HFF-Myc (cell line): Measurements from ENCODE around the gene CLEC2B.

Source experiments
- DNase-seq: peaks from one replicate; pipeline ENCODE4 v3.0.0-alpha.2; 2011; ENCODE audit warnings: low read depth; ENCODE audit errors: extremely low read depth
- H3K4me3 ChIP-seq: replicated peaks from 2 replicates; pipeline ENCODE4 v1.5.1; 2011; ENCODE audit warnings: low read depth, mild to moderate bottlenecking, control low read depth, low read length
- TF ChIP-seq, protein P1 (sequence below): IDR thresholded peaks from 2 replicates; pipeline ENCODE4 v1.5.1; 2012; ENCODE audit warnings: mild to moderate bottlenecking, low read depth, low read length, control low read depth; ENCODE audit errors: missing control alignments

CLEC2B gene

DNA sequence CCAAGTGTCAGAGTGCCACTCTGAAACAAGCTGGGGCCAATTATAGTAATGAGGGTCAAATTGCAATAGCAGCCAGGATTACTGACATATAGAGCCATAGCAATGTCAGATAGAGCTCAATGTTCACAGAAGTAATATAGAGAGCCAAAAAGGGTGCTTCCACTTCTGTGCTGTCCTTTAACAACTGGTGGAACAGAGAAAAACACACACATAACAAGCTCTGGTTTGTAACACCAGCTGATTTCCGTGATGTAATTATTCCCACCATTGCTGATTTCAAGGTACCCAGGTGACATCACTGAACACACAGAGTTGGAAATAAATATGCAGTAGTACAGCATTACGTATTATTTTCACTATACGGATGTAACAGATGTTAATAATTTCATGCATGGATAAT lies 3.0 kb upstream of the CLEC2B start:
- TF ChIP-seq, protein P1, sequence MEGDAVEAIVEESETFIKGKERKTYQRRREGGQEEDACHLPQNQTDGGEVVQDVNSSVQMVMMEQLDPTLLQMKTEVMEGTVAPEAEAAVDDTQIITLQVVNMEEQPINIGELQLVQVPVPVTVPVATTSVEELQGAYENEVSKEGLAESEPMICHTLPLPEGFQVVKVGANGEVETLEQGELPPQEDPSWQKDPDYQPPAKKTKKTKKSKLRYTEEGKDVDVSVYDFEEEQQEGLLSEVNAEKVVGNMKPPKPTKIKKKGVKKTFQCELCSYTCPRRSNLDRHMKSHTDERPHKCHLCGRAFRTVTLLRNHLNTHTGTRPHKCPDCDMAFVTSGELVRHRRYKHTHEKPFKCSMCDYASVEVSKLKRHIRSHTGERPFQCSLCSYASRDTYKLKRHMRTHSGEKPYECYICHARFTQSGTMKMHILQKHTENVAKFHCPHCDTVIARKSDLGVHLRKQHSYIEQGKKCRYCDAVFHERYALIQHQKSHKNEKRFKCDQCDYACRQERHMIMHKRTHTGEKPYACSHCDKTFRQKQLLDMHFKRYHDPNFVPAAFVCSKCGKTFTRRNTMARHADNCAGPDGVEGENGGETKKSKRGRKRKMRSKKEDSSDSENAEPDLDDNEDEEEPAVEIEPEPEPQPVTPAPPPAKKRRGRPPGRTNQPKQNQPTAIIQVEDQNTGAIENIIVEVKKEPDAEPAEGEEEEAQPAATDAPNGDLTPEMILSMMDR = no peak

DNA sequence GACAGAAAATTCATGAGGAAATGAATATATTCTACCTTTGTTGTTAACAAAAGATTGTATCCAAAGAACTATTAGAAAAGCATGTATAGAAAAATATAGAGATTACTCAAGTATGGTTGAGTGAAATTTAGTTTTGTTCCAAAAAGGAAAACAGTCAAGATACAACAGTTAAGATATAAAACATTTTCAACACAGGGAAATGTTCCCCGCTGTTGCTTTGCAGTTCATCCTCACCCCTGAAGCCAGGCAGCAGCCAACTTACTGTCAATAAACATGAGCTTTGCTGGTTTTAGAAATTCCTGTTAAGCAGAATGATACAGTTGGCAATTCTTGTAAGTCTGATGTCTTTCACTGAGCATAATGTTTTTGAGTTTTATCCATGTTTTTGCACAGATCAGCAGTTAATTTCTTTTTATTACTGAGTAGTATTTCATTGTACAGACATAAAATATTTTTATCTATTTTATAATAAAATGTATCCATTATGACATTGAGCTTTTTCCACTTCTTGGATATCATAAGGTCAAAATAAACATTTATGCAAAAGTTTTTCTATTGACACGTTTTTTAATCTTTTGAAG lies 1.2 kb upstream of the CLEC2B start:
- TF ChIP-seq, protein P1 = no peak
- H3K4me3 ChIP-seq = no peak overlapping the region
- DNase-seq = no peak

More for the DNA sequence above, 3.0 kb upstream of the CLEC2B start:
- H3K4me3 ChIP-seq = no peak overlapping the region
- DNase-seq = no peak

DNA sequence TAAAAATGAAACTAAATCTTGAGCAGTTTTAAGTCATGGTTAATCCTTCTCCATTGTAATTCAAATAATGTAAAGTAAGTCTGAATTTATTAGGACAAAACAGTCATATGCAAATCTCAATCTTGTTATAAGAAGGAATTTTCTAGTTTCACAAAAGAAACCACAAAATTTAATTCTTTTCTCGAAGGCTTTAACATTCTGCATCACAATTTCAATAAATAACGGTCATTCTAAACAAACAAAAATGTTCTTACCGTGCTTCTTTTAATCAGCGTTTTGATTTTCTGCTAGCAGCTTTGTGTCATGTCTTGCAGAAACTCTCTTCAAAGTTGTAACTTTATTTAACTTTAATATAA lies 225 bp downstream of the CLEC2B start:
- TF ChIP-seq, protein P1 = no peak
- peak overlapping the region; percentile 42; the same call in 1 of the 2 replicates for H3K4me3 ChIP-seq
- no peak for DNase-seq

DNA sequence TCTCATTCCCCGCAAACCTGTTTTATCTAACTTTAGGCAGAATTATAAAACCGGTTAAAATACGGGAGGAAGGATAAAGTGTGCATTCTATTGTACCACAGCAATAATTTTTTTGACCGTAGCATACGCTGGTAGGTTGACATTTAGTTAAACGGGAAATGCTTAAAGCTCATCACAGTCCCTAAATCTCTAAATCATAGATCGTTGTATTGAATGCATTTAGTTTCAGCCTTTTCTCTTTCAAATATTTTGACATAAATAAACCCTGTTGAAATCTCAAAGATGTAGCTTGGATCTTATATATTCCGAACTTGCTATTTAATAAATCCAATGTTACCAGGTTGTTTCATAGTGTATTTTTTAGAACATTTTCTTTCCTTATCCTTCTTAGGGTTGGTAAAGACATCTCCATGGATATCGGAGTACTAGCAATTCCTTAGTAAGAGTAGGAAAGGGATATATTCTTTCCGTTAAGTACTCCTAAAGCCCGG lies 798 bp downstream of the CLEC2B start:
- TF ChIP-seq, protein P1 = no peak
- no peak for DNase-seq
- H3K4me3 ChIP-seq = peak overlapping the region; percentile 42; the same call in 1 of the 2 replicates

DNA sequence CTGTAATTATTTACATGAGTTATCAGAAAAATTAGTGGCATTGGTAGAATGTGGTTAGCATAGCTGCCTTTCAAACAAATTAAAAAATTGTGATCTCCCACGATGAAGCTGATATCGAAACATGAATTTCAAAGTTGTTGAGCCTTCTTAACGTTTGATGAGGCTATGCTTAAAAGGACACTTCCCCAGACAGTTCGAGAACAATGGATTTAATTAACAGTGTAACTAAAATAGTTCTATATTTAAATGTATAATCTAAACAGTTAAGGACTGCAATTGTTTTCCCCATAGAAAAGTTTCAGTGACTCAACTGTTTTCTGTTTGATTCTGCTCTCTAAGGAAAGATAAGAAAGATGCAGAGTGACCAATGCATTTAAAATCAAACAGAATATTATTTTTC lies 1.6 kb downstream of the CLEC2B start:
- no peak for DNase-seq
- TF ChIP-seq, protein P1 = no peak
- H3K4me3 ChIP-seq = no peak overlapping the region

DNA sequence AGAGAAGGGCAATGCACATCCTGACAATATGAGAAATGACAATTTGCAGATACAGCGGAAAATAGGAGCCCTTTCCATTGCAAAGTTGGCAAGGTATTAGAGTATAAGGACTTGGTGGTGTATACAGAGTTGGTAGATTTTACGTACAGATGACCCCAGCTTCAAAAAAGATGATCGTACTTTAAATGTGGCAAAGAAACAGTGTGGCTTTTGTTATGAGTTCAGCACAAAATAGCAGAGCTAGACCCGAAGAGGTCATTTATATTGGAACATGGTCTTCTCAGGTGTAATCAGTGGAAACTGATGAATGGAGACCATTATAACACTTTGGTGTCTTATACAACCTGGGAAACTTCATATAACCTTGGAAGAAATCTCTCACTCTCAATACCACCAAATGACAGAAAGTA lies 2.3 kb downstream of the CLEC2B start:
- TF ChIP-seq, protein P1 = no peak
- DNase-seq = no peak
- no peak overlapping the region for H3K4me3 ChIP-seq
